Measurements from ENCODE around the gene CASP2.

DNA sequence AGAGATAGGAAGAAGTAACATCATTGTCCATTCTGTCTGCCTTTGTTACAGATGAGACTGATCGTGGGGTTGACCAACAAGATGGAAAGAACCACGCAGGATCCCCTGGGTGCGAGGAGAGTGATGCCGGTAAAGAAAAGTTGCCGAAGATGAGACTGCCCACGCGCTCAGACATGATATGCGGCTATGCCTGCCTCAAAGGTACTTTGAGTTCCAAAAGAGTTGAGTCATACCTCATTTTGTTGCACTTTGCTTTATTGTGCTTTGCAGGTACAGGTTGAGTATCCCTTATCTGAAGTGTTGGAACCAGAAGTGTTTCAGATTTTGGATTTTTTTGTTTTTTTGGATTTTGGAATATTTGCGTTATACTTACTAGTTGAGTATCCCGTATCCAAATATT, 15.6 kb downstream of the CASP2 start:
- no peak for TF ChIP-seq EZH2 (IDR thresholded peaks at IDR 0.05; ENCODE audit: insufficient read depth, poor library complexity, severe bottlenecking)
- no peak for TF ChIP-seq EZH2phosphoT487 (IDR thresholded peaks at IDR 0.05; ENCODE audit: insufficient read depth, low read depth)

Measured in GM23248 (cell line).